ENCODE results near the gene SLC24A1.

DNA sequence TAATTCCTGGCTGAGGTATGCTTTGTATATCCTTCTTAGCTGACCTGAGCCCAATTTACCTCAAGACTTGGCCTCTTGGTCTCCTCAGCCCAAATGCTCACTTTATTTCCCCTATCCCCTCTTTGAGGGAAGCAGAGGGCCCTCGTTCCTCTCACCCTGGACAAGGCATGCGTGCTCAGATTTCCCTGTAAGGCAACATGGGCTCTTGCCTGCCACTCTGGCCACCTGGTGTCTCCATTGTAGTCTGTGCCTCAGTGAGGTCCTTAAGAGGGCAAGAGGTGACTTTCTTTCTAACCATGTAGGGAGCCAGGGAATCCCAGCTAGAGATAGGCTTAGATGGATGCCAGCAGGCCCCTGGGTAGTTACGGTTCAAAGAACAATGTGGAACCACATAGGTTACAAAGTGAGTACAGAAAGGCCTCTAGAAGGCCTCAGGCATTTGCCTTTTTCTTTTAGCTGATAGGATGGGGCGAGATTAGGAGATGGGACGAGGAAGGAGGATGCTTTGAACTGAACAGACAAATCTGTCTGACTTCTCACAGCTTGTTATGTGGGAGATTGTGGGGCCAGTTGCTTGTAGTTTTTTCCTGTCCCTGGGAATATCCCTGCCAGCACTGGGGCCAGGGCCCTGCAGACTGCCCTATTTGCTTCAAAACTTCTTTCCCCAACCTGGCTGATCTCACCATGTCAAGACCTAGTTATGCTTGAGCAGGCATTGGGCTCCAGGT is 9.7 kb upstream of the SLC24A1 start:
- no peak for TF ChIP-seq EZH2 (IDR thresholded peaks at IDR 0.05; ENCODE audit: insufficient read depth, poor library complexity, severe bottlenecking)
- no peak for TF ChIP-seq EZH2phosphoT487 (IDR thresholded peaks at IDR 0.05; ENCODE audit: insufficient read depth, low read depth)

Measured in GM23248 (cell line).